ENCODE measurements around the gene DZIP1. TPM values are rescaled to one million over a fixed set of nuclear protein-coding genes. Genes with fewer than 3 reads are reported as not detected.

DZIP1 gene
- total and polyA plus RNA-seq, 2 of the 13 experiments (the other 11 are each of a cell fraction or from before 2014, with no cell fraction given), result 11.0 to 36.7 TPM

DNA sequence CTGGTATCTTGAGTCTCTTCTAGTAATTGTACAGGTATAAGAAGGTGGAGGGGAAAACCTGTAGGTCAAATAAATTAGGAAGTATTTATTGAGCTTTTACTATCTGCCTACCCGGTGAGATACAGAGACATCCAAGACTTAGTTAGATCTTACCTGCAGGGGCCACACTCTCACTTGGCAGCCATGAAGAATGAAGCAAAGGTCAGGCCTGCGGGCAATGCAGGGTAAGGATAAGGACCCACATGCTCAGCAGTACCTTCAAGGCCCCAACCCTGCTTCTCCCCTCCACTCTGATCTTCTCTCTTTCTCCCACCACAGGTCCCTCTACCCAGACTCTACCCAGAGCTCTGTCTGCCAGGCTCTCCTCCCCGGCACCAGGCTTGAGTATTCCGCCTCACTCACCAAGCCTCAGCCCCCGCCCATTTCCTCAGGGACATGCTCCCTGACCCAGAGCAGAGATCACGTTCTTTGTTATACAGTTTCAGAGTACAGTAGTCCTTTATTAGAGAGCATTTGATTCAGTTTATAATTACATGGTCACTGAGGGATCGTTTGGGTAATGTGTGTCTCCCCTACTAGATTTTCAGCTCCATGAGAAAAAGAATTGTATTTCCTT lies 110.9 kb downstream of the DZIP1 start:
- no peaks in the 10 kb centered on the region for H3K36me3 ChIP-seq (replicated peaks in 1 of 2; ENCODE audit: control insufficient read depth in 1 of 2, insufficient read depth in 2 of 2, low read length in 2 of 2)
- no peak overlapping the region for H3K27ac ChIP-seq (ENCODE audit: extremely low read length, insufficient read depth, low read length)
- peaks cover 38% of the 10 kb centered on the region for H3K4me1 ChIP-seq (ENCODE audit: insufficient read depth, low read length)
- intact Hi-C loops (cut with micrococcal nuclease; ENCODE audit: unreplicated experiment), result no loop called here
- in situ Hi-C loops (cut with HindIII; ENCODE audit: extremely low pct_ligation_motif_present, low pct_unique_long_range_greater_than_20kb), result no loop called here
- POLR2A ChIA-PET, result no interaction called here
- peak overlapping the region; percentile 6 to 46 (median 18); a peak in 2 of 6 replicates for H3K4me3 ChIP-seq (replicated peaks in 1 of 3; ENCODE audit: insufficient read depth in 1 of 3, low read depth in 2 of 3, low read length in 3 of 3)
- no peak for FAIRE-seq
- peak; percentile 73 for ATAC-seq
- H3K9ac ChIP-seq (ENCODE audit: insufficient read depth, low read depth, low read length), result peak overlapping the region; percentile 23; the same call in 1 of the 2 replicates
- no TSS peak for BruUV-seq (replicated peaks)
- 6% methylated on average over 6 of the region's 7 CpGs for WGBS (ENCODE audit: low lambda C conversion rate)
- TF ChIP-seq NRL (CRISPR knock-in tag; IDR thresholded peaks at IDR 0.05; ENCODE audit: borderline replicate concordance) (no peak), ARID5B (CRISPR knock-in tag; IDR thresholded peaks at IDR 0.05) (peak; percentile 29; the same call in 1 of the 2 replicates)
- no peaks in the 10 kb centered on the region for H4K20me1 ChIP-seq (ENCODE audit: insufficient read depth, low read length)
- no peaks in the 10 kb centered on the region for H3K79me2 ChIP-seq (ENCODE audit: insufficient read depth, low read length)
- no peaks in the 10 kb centered on the region for H3K9me3 ChIP-seq (ENCODE audit: low read length)
- H3K4me2 ChIP-seq (ENCODE audit: low read depth, low read length), result peak overlapping the region; percentile 61
- CTCF ChIA-PET (ENCODE audit: low intra/inter-chr PET ratio, low total read pairs), result interaction anchor here (0.8 kb wide), 1 partner anchor 40 kb away, joined by 3 read pairs; no protein-coding TSS in a partner anchor
- peak overlapping the region; percentile 46 for H2AFZ ChIP-seq (ENCODE audit: low read length)
- no peaks in the 10 kb centered on the region for H3K27me3 ChIP-seq (ENCODE audit: control insufficient read depth in 1 of 2, insufficient read depth in 2 of 2, low read length in 2 of 2)
- no peak for DNase-seq (ENCODE audit: low spot score)

DNA sequence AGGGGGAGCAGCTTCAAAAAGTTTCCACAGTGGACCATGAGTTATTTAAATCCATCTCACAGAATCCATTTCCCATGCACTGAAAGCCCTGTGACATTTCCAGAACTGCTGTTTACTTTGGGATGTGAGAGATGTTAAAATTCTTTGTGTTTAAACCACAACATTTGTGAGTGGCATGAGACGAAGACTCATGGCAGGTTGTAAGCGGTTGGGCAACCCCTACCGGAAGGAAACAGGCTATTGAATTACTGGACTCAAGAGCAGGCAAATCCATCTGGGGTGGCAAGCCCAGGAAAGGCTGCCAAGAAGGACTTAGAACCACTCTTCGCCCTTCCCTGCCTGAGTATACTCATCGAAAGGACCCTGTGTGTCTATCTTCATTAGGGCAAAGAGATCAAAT lies 114.3 kb downstream of the DZIP1 start:
- no peaks in the 10 kb centered on the region for H3K27me3 ChIP-seq (ENCODE audit: control insufficient read depth in 1 of 2, insufficient read depth in 2 of 2, low read length in 2 of 2)
- CTCF ChIA-PET (ENCODE audit: low intra/inter-chr PET ratio, low total read pairs), result no interaction called here
- ATAC-seq (peak; percentile 41; the same call in 2 of the 3 replicates), DNase-seq (ENCODE audit: low spot score) (peak; percentile 38), FAIRE-seq (no peak)
- H3K4me3 ChIP-seq (replicated peaks in 1 of 3; ENCODE audit: insufficient read depth in 1 of 3, low read depth in 2 of 3, low read length in 3 of 3), result no peak overlapping the region
- peaks cover 22% of the 10 kb centered on the region for H3K4me1 ChIP-seq (ENCODE audit: insufficient read depth, low read length)
- no peaks in the 10 kb centered on the region for H3K36me3 ChIP-seq (replicated peaks in 1 of 2; ENCODE audit: control insufficient read depth in 1 of 2, insufficient read depth in 2 of 2, low read length in 2 of 2)
- intact Hi-C loops (cut with micrococcal nuclease; ENCODE audit: unreplicated experiment), result no loop called here
- 0 out of 2 replicates have a peak overlapping the region, but pooled peaks have one; percentile 3 for H3K4me2 ChIP-seq (ENCODE audit: low read depth, low read length)
- no peaks in the 10 kb centered on the region for H4K20me1 ChIP-seq (ENCODE audit: insufficient read depth, low read length)
- H3K27ac ChIP-seq (ENCODE audit: extremely low read length, insufficient read depth, low read length), result no peak overlapping the region
- H3K79me2 ChIP-seq (ENCODE audit: insufficient read depth, low read length), result no peaks in the 10 kb centered on the region
- H3K9ac ChIP-seq (ENCODE audit: insufficient read depth, low read depth, low read length), result no peak overlapping the region
- POLR2A ChIA-PET, result no interaction called here
- no peak overlapping the region for H2AFZ ChIP-seq (ENCODE audit: low read length)
- in situ Hi-C loops (cut with HindIII; ENCODE audit: extremely low pct_ligation_motif_present, low pct_unique_long_range_greater_than_20kb), result no loop called here
- BruUV-seq (replicated peaks), result no TSS peak
- H3K9me3 ChIP-seq (ENCODE audit: low read length), result no peaks in the 10 kb centered on the region
- WGBS (ENCODE audit: low lambda C conversion rate), result 15% methylated on average over 5 of the region's 5 CpGs
- peak; percentile 57; the same call in 1 of the 2 replicates for TF ChIP-seq ZNF646 (CRISPR knock-in tag; IDR thresholded peaks at IDR 0.05)

Measured in HepG2 (cell line).